ENCODE results near the gene CLDN8.

CLDN8 gene

GRCh38 chr21:30216041-30216723 is at the start of gene CLDN8:
TSS of gene CLDN8 (minus strand) at chr21:30216097. CDS start at chr21:30215925, 172 bp downstream.
- peak within 1 kb of the TSS; percentile 51 for H3K27ac ChIP-seq
- TF ChIP-seq ZFX (IDR thresholded peaks at IDR 0.05; ENCODE audit: borderline replicate concordance) (no peak), CTCF (IDR thresholded peaks at IDR 0.05) (no peak)

GRCh38 chr21:30257773-30258172 is 41.9 kb upstream of the CLDN8 start:
- no peak overlapping the region for H3K27ac ChIP-seq
- TF ChIP-seq CTCF (IDR thresholded peaks at IDR 0.05) (peak; percentile 68), ZFX (IDR thresholded peaks at IDR 0.05; ENCODE audit: borderline replicate concordance) (no peak)

- TF ChIP-seq ZFX (IDR thresholded peaks at IDR 0.05; ENCODE audit: borderline replicate concordance) (no peak), CTCF (IDR thresholded peaks at IDR 0.05) (no peak)
- H3K27ac ChIP-seq: no peak overlapping the region
Observed at GRCh38 chr21:30256100-30256499, 40.2 kb upstream of the CLDN8 start.

GRCh38 chr21:30255679-30256078 is 39.8 kb upstream of the CLDN8 start:
- no peak overlapping the region for H3K27ac ChIP-seq
- no peak for TF ChIP-seq CTCF (IDR thresholded peaks at IDR 0.05)

GRCh38 chr21:30251781-30252180 is 35.9 kb upstream of the CLDN8 start:
- H3K27ac ChIP-seq: no peak overlapping the region
- no peak for TF ChIP-seq CTCF (IDR thresholded peaks at IDR 0.05)
- TF ChIP-seq ZFX (IDR thresholded peaks at IDR 0.05; ENCODE audit: borderline replicate concordance): no peak

GRCh38 chr21:30249936-30250335 is 34.0 kb upstream of the CLDN8 start:
- H3K27ac ChIP-seq: no peak overlapping the region
- TF ChIP-seq CTCF (IDR thresholded peaks at IDR 0.05) (no peak), ZFX (IDR thresholded peaks at IDR 0.05; ENCODE audit: borderline replicate concordance) (no peak)

- H3K27ac ChIP-seq: no peak overlapping the region
- TF ChIP-seq ZFX (IDR thresholded peaks at IDR 0.05; ENCODE audit: borderline replicate concordance) (no peak), CTCF (IDR thresholded peaks at IDR 0.05) (no peak)
Observed at GRCh38 chr21:30248844-30249243, 32.9 kb upstream of the CLDN8 start.

All from 22Rv1 (cell line).